Measurements from ENCODE around the gene COX5A.
"Not testable (repeated sequence)": the region's sequence is repeated elsewhere in the genome, so short reads cannot be mapped to it uniquely, and the experiment has no call there.

COX5A gene

DNA sequence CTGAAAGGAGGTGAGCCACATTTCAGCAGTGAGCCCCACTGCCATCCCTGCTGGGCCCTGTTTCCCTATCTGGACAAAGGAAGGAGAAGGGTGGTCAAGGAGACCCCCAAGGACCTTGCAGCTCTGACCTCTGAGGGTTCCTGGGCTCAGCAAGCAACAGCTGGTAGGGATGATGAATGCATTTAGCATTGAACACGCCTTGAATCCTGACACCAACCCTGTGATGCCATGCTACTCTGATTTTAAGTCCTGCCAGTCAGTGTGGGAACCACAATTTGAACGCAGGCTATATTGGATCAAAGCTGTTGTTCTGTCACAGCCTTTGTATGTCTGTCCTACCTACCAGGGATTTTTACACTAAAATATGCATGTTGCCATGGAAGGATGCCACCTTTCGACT, 41.6 kb downstream of the COX5A start:
- DNase-seq = no peak

DNA sequence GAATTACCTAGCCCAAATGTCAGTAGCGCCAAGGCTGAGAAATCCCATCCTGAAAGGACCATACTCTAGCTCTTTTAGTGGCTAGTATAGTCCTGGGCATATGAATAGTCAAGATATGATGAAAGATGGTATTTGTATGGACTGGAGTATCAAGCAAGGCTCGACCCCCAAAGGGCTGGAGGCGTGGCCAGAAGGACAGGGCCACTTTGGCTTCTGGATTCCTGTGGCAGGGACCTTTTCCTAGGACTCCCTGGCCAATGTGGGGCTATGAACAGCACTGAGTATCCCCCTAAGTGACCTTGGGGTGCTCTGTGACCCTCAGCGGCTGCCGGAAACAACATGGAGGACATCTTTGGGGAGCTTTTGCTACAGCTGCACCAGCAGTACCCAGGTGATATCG, 42.0 kb downstream of the COX5A start:
- no peak for DNase-seq

DNA sequence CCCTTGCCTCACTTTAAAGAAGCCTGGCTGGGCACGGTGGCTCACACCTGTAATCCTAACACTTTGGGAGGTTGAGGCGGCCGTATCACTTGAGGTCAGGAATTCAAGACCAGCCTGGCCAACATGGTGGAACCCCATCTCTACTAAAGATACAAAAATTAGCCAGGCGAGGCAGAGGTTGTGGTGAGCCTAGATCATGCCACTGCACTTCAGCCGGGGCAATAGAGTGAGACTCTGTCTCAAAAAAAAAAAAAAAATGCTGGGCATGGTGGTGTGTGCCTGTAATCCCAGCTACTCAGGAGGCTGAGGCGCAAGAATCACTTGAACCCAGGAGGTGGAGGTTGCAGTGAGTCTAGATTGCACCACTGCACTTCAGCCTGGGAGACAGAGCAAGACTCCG, 43.5 kb downstream of the COX5A start:
- DNase-seq = not testable (repeated sequence)

DNA sequence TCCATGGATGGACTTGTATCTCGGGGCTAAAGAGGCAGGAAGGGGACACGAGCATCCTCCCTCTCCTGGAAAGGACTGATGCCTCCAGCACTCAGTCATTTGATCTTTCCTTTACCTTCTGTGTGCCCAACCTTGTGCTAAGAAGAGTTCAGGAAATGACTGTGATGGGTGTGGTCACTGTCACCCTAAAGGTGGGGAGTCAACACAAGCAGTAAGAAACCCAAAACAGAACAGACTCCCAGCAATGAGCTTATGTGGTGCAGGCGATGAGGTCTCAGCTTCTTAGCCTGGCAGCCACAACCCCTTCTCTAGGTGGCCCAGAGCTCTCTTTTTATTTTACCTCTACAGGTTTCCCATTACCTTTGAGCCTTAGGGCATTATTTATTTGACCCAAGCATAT, 44.2 kb downstream of the COX5A start:
- no peak for DNase-seq

DNA sequence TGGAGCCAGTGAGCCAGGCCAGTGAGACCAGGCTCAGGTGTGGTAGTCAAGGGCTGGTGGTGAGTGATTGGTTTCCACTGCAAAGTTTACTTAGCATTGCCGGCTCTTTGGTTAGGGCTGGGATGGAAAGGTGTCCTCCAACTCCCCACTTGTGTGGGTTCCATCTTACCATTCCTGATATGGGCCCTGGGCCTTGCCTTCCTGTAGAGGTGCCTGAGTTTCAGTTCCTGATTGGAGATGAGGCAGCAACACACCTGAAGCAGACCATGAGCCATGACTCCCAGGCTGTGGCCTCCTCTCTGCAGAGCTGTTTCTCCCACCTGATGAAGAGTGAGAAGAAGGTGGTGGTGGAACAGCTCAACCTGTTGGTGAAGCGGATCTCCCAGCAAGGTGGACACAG, 44.9 kb downstream of the COX5A start:
- DNase-seq = no peak

DNA sequence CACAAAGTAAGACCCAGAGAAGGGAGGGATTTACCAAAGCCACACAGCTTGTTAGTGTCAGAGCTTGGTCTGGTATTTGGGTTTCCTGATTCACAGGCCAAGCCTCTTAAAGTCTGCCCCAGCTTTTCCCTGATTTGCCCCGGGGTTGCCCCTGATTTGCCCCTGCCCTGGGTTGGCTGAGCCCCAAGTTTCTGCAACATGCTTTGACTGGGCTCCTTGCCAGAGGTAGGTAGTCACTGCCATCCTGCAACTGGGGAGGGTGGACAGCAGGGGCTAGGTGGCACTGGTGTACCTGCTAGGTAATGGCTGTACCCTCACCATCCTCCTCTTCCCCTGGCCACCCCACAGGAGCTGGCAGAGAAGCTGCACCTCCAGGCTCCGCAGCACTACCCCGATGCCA, 45.6 kb downstream of the COX5A start:
- no peak for DNase-seq

DNA sequence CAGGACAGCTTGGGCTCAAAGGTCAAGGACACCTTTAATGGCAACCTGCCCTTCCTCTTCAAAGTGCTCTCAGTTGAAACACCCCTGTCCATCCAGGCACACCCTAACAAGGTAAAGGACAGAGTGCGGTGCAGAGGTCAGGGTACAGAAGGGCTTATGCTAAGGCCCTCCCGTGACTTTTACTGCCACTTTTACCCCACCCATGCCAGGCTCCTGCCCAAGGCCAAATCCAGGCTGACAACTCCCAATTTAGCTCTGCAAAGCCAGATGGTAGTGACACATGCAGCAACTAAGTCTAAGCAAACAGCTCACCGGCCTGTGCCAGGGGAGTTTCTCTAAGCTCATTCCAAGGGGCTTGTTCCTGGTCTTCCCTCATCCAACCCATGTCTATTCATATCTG, 46.4 kb downstream of the COX5A start:
- no peak for DNase-seq

DNA sequence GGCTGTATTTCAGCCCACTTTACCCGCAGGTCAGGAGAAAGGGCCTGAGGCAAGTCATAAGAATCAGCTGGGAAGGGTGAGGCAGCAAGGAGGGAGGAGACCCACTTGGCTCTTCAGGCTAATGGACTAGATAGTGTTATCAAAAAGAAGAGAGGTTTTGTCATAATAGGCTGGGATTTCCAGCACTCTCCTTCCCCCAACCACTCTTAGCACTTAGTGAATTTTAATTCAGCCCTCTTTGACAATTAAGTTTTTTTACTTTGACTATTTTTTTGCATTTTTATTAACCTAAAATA, 47.3 kb downstream of the COX5A start:
- DNase-seq = no peak

DNA sequence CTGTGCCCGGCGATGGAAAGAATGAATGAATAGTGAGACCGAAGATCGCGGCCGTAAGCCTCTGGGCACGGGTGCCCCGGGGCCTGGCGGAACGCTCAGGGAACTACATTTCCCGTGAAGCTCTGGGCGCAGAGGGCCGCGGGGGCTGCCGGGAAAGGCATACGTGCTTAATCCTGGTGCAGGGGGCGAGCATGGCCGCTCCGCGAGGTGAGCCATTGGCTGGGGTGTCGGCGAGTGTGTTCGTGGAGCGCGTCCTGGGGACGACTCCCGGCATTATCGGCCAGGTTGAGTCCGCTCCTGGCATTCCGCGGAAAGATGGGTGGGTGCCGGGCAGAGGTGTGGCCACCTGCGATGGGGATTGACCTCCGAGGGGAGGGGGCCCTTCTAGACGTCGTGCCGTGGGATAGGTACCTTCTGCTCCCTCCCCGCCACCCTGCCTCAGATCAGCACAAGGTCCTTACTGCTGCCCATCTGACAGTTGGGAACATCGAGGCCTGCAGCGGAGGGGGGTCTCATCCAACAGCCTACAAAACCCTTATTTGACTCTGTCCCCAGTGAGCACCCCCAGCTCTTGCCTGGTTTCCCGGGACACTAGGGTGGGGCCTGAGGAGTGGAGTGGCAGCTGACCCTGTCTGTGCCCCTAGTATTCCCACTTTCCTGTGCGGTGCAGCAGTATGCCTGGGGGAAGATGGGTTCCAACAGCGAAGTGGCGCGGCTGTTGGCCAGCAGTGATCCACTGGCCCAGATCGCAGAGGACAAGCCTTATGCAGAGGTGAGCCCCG, 47.8 kb downstream of the COX5A start, which contains the start of gene MPI:
Gene MPI (plus strand): TSS at position 160 of the 782 bp plus-strand sequence. CDS start 32 bp downstream, at position 192.
- DNase-seq = peak; percentile 46 to 66

DNA sequence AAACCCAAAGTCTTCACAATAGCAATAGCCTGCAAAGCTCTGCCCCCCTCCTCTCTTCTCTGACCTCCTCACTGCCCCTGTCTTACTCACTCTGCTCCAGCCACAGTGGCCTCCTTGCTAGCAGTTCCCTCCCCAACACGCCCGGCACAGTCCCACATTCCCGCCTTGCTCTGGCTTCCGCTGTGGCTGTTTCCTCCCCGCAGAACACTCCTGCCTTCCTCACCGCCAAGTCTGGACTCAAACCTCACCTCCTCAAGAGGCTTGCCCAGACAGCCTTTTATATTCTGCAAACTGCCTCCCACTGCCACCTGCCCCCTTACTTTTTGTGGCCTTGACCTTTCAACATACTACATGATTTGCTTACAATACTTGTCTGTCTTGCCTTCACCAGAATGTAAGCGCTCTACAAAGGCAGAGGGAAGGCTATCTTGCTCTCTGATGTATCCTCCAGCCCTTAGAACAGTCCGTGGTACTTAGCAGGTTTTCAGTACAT, 48.4 kb downstream of the COX5A start:
- DNase-seq = no peak

DNA sequence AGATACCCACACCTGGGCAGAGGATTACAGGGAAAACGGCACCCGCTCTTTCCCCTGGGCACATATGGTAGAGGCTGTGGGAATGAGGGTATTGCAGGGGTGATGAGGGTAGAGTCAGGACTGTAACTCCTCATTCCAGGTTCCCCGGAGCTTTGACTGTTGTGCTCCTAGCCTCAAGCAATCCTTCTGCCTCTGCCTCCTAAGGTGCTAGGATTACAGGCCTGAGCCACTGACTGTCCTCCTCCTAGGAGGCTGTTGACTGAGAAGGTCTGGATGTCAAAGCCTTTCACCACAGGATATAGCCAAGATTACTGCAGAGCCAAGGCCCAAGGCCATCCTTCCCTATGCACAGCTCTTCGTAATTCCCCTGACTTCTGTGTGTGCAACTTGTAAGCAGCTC, 49.2 kb downstream of the COX5A start:
- no peak for DNase-seq

DNA sequence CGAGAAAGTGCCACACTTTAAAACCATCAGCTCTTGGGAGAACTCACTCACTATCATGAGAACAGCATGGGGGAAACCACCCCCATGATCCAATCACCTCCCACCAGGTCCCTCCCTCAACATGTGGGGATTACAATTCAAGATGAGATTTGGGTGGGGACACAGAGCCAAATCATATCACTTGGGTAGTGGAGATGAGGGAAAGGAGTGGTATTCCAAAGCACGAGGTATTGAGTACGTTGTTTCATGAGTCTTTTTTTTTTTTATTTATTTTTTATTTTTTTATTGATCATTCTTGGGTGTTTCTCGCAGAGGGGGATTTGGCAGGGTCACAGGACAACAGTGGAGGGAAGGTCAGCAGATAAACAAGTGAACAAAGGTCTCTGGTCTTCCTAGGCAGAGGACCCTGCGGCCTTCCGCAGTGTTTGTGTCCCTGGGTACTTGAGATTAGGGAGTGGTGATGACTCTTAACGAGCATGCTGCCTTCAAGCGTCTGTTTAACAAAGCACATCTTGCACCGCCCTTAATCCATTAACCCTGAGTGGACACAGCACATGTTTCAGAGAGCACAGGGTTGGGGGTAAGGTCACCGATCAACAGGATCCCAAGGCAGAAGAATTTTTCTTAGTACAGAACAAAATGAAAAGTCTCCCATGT, 50.2 kb downstream of the COX5A start:
- DNase-seq = not testable (repeated sequence)

DNA sequence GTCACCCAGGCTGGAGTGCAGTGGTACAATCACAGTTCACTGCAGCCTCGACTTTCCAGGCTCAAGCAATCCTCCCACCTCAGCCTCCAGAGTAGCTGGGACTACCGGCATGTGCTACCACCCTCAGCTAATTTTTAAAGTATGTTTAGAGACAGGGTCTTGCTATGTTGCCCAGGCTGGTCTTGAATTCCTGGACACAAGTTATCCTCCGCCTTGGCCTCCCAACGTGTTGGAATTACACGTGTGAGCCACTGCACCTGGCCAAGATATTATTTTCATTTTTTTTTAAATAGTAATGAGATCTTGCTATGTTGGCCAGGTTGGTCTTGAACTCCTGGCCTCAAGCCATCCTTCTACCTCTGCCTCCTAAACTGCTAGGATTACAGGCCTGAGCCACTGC, 52.4 kb downstream of the COX5A start:
- DNase-seq = no peak

DNA sequence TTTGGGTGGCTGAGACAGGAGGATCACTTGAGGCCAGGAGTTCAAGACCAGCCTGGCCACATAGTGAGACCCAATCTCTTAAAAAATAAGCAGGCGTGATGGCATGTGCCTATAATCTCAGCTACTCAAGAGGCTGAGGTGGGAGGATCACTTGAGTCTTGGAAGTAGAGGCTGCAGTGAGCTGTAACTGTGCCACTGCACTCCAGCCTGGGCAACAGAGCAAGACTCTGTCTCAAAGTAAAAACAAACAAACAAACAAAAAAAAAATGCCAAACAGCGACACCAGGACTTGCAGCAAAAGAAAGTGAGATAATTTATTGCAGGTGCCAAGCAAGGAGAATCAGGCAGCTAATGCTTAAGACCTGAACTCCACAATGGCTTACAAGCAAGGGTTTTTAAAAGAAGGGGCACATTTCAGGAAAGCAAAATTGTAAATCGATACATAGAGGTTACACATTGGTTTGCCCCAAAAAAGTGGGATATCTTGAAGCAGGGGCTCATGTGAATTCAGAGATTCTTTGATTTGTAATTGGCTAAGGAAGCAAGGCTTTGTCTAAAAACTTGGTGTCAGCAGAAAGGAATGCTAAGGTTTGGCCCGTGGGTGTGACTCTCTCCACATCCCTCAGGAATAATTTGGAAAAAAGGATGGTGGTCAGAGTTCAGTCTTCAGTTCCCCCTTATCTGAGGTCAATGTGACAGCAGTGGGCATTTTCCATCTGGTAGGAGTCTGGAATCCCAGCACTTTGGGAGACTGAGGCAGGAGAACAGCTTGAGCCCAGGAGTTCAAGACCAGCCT, 53.2 kb downstream of the COX5A start:
- DNase-seq = no peak

DNA sequence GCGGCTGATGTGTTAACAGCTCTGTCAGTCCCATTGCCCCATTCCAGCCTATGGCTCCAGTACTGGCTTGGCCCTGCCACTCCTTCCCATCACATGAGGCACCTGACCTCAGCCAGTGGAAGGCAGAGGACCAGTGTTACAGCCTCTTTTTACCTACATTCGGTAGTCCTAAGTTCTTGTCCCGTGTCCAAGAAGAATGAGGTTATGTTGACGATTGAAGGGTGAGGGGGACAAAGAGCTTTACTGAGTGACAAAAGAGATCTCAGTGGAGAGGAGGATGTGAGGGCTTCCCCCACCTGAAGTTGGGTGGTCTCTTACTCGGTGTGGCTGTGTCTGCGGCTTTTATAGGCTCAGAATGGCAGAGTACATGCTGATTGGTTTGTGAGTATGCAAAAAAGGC, 55.3 kb downstream of the COX5A start:
- DNase-seq = no peak

DNA sequence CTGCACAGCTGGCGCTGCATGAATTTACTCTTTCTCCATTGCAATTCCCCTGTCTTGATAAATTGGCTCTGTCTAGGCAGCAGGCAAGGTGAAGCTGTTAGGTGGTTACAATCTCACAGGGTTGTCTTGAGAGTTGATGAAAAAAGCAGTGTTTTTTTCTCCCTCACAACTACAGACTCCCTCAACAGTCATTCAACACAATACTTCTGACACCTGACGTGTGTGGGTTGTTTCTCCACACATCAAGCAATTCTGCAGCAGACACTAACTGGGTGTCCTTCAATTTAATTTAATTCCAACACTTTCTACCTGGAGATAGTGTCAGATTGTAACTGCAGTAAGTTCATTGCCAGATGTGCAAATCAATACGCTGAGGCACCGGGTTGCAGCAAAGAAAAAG, 59.6 kb downstream of the COX5A start:
- DNase-seq = no peak

DNA sequence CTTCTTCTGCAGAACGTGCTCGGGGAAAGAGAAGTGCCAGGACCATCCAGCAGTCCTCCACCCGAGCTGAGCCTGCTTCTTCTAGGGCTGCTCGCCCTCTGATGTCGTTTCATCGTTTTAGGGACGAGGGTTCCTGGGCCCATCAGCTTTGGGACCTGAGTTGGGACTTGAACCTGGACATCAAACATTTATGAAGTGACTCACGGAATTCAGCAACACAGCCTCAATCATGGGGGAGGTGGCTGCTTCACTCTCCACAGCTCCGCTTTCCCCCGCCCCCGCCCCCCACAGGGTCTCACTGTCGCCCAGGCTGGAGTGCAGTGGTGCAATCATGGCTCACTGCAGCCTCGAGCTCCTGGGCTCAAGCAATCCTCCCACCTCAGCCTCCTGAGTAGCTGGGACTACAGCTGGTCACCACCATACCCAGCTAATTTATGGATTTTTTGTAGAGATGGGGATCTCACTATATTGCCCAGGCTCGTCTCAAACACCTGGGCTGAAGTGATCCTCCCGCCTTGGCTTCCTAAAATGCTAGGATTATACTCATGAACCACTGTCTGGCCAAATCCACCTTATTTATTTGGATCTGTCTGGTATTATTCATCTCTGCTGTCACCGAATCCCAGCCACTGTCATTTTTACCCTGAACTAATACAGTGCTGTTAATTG, 64.0 kb downstream of the COX5A start:
- no peak for DNase-seq

DNA sequence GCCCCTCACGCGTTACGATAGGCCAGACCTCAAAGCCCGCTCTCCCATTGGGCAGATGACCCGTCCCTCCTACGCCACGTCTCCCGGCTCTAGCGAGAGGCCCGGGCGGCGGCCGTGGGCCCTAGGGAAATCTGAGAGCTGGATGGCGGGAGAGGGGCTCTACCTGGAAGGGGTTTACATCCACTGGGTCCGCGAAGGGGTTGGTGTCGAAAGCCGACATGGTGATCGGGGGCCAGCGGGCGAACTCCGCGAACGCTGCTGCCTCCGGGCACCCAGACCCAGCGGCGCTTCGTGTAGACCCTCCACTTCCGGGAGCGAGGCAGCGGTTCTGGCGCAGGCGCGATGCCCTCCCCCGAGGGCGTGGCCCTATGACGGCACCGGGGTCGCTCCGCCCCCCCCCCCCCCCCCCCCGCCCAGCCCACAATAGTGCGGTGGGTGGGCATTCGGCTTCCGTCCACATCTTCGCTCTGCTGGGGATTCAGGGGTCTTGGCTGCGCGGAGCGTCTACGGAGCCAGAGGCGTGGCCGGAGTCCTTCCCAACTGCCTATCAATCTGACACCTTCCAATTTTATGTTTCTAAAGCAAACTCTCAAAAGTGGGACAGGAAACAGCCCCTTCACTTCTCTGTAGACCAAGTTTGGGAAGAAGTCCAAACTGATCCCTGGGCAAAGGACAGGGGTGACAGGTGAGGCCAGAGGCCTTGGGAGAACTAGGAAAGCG, 64.7 kb downstream of the COX5A start, which contains the start of gene SCAMP2:
Gene SCAMP2 (minus strand): TSS at position 330 of the 720 bp plus-strand sequence. CDS start 110 bp downstream, at position 220.
- DNase-seq = peak; percentile 79 to 84

DNA sequence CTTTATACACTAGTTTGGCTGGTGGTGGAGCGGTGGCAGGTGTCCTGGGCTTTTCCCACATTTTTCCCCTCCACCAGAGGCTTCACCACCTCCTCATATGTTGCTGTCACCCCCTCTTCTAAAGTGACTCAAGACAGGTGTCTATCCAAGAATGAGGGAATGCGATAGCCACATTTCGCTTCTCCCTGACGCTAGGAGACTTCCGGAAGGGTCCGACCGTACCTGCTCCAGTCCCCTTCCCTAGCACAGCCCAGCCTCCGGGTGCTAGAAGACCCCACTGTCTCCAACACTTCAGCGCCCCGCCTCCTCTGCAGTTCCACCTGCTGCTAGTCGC, 65.2 kb downstream of the COX5A start:
- DNase-seq = no peak

DNA sequence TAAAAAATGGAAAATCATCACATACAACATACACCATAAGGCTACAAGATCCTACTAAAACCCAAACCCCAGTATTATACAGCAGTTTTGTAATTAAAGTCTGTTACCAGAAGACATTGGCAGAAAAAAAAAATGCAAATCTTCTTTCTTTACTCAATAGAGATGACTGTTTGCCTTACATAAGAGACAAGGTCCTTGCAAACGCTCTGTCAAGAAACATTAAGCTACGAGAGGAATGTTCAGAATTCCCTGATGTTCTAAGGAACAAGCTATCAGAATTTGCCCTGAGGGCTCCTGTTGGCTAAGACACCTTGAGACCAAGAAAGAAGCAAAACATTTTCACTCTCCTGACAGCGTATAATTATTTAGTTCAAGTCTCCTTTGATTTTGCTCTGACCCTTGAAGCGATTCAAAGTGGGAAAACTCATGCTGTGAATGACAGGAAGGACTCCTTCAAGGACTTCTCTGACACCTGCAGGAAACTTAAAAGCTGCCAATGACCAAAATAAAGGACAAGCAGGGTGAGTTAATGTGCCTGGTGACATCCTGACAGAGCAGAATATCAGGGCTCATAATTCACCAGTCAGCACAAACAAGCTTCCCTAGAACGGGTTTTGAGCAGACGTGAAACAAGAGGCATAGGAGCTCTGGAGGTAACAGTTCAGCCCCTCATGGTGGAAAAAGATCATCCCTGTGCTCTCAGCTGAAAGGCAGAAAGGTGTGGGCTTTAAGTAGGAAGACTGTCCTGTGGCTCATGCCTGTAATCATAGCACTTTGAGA, 67.2 kb downstream of the COX5A start:
- no peak for DNase-seq
